H9 (cell line): ENCODE measurements around the gene GRIK3. TPM values are rescaled to one million over a fixed set of nuclear protein-coding genes. Genes with fewer than 3 reads are reported as not detected.

Source experiments
- DNase-seq: peaks from one replicate; pipeline ENCODE4 v3.0.0-alpha.2; 2017
- H2AFZ ChIP-seq: one replicate; pipeline ENCODE4 v1.6.1; 2013; ENCODE audit warnings: mild to moderate bottlenecking, low read length, control low read depth, moderate library complexity
- H2AK5ac ChIP-seq: 2 replicates; pipeline ENCODE4 v1.6.1; 2013; ENCODE audit warnings: low read length, control low read depth, mixed read lengths; ENCODE audit not compliant: insufficient read length
- H2BK120ac ChIP-seq: one replicate; pipeline ENCODE4 v1.6.1; 2013; ENCODE audit warnings: low read depth, mild to moderate bottlenecking, low read length, control low read depth, inconsistent platforms; ENCODE audit not compliant: poor library complexity, severe bottlenecking
- H2BK12ac ChIP-seq: 2 replicates; pipeline ENCODE4 v1.6.1; 2013; ENCODE audit warnings: low read length, control low read depth, mixed read lengths, low read depth; ENCODE audit not compliant: insufficient read length
- H2BK15ac ChIP-seq: 2 replicates; pipeline ENCODE4 v1.6.1; 2013; ENCODE audit warnings: low read depth, low read length, control low read depth
- H2BK20ac ChIP-seq: one replicate; pipeline ENCODE4 v1.6.1; 2013; ENCODE audit warnings: low read depth, mild to moderate bottlenecking, low read length, control low read depth, inconsistent platforms; ENCODE audit not compliant: poor library complexity, severe bottlenecking
- H2BK5ac ChIP-seq: 2 replicates; pipeline ENCODE4 v1.6.1; 2013; ENCODE audit warnings: low read length, control low read depth, mixed read lengths; ENCODE audit not compliant: insufficient read length
- H3K14ac ChIP-seq: 2 replicates; pipeline ENCODE4 v1.6.1; 2013; ENCODE audit warnings: low read length, control low read depth; ENCODE audit not compliant: insufficient read depth
- H3K18ac ChIP-seq: 2 replicates; pipeline ENCODE4 v1.6.1; 2013; ENCODE audit warnings: low read depth, mild to moderate bottlenecking, mixed read lengths, low read length, control low read depth; ENCODE audit not compliant: insufficient read length
- H3K23ac ChIP-seq: 2 replicates; pipeline ENCODE4 v1.6.1; 2013; ENCODE audit warnings: low read length, control low read depth, mixed read lengths, low read depth; ENCODE audit not compliant: insufficient read length
- H3K23me2 ChIP-seq: 2 replicates; pipeline ENCODE4 v1.6.1; 2013; ENCODE audit warnings: low read depth, mild to moderate bottlenecking, mixed read lengths, low read length, control low read depth; ENCODE audit not compliant: insufficient read length, poor library complexity, severe bottlenecking
- H3K27ac ChIP-seq: 2 replicates; pipeline ENCODE4 v1.5.1; 2013; ENCODE audit warnings: low read length, control low read depth, mixed read lengths, low read depth; ENCODE audit not compliant: insufficient read length
- H3K27me3 ChIP-seq: 2 replicates; pipeline ENCODE4 v1.6.1; 2013; ENCODE audit warnings: low read length, control low read depth, inconsistent platforms; ENCODE audit not compliant: insufficient read depth
- H3K4ac ChIP-seq: 2 replicates; pipeline ENCODE4 v1.6.1; 2013; ENCODE audit warnings: low read depth, mild to moderate bottlenecking, control low read depth, inconsistent platforms, low read length, moderate library complexity
- H3K4me1 ChIP-seq: 2 replicates; pipeline ENCODE4 v1.6.1; 2013; ENCODE audit warnings: low read length, control low read depth, inconsistent platforms; ENCODE audit not compliant: insufficient read depth
- H3K4me2 ChIP-seq: 2 replicates; pipeline ENCODE4 v1.6.1; 2013; ENCODE audit warnings: low read length, control low read depth, mixed read lengths; ENCODE audit not compliant: insufficient read length, insufficient read depth
- H3K56ac ChIP-seq: 2 replicates; pipeline ENCODE4 v1.6.1; 2013; ENCODE audit warnings: low read depth, mild to moderate bottlenecking, mixed read lengths, low read length, control low read depth; ENCODE audit not compliant: insufficient read length
- H3K79me1 ChIP-seq: 2 replicates; pipeline ENCODE4 v1.6.1; 2013; ENCODE audit warnings: low read depth, mild to moderate bottlenecking, moderate library complexity, low read length, control low read depth, inconsistent platforms; ENCODE audit not compliant: insufficient read depth, poor library complexity, severe bottlenecking
- H3K79me2 ChIP-seq: 2 replicates; pipeline ENCODE4 v1.6.1; 2013; ENCODE audit warnings: low read length, control low read depth, inconsistent platforms; ENCODE audit not compliant: insufficient read depth
- H3K9ac ChIP-seq: 2 replicates; pipeline ENCODE4 v1.6.1; 2013; ENCODE audit warnings: low read length, control low read depth, mixed read lengths; ENCODE audit not compliant: insufficient read length; ENCODE audit errors: extremely low read depth
- H3K9me3 ChIP-seq: one replicate; pipeline ENCODE4 v1.6.1; 2013; ENCODE audit warnings: low read depth, low read length, inconsistent platforms; ENCODE audit not compliant: control insufficient read depth
- H3T11ph ChIP-seq: one replicate; pipeline ENCODE4 v1.6.1; 2013; ENCODE audit warnings: mild to moderate bottlenecking, low read length, control low read depth, inconsistent platforms
- H4K20me1 ChIP-seq: one replicate; pipeline ENCODE4 v1.6.1; 2013; ENCODE audit not compliant: control insufficient read depth, insufficient read length, insufficient read depth
- H4K5ac ChIP-seq: 2 replicates; pipeline ENCODE4 v1.6.1; 2013; ENCODE audit warnings: low read depth, mild to moderate bottlenecking, mixed read lengths, low read length, control low read depth; ENCODE audit not compliant: insufficient read length
- H4K8ac ChIP-seq: replicated peaks from 2 replicates; pipeline ENCODE4 v1.6.1; 2013; ENCODE audit warnings: low read length, control low read depth, mixed read lengths, low read depth; ENCODE audit not compliant: insufficient read length
- H4K91ac ChIP-seq: 2 replicates; pipeline ENCODE4 v1.6.1; 2013; ENCODE audit warnings: low read depth, mild to moderate bottlenecking, moderate library complexity, mixed read lengths, low read length, control low read depth; ENCODE audit not compliant: insufficient read length
- H3K27ac Mint-ChIP-seq, 3 experiments: 2 replicates in 2 of 3; 3 replicates in 1 of 3; pipeline ENCODE4 v1.8.0; 2020 to 2021; ENCODE audit warnings: mixed read lengths in 3 of 3, mild to moderate bottlenecking in 1 of 3, moderate library complexity in 1 of 3
- H3K27me3 Mint-ChIP-seq: 2 replicates; pipeline ENCODE4 v1.8.0; 2021; ENCODE audit warnings: low read depth, mild to moderate bottlenecking, moderate library complexity, mixed read lengths
- H3K36me3 Mint-ChIP-seq, 3 experiments: 2 replicates in 2 of 3; 3 replicates in 1 of 3; pipeline ENCODE4 v1.8.0; 2020 to 2021; ENCODE audit warnings: low read depth in 3 of 3, mixed read lengths in 3 of 3; ENCODE audit not compliant: insufficient read depth in 1 of 3
- H3K4me1 Mint-ChIP-seq, 2 experiments: 2 replicates each; pipeline ENCODE4 v1.8.0; 2020; ENCODE audit warnings: mixed read lengths in 2 of 2
- H3K4me3 Mint-ChIP-seq, 2 experiments: 2 replicates in 1 of 2; 3 replicates in 1 of 2; pipeline ENCODE4 v1.8.0; 2020 to 2021; ENCODE audit warnings: mild to moderate bottlenecking in 2 of 2, mixed read lengths in 2 of 2, moderate library complexity in 1 of 2
- H3K9me3 Mint-ChIP-seq, 2 experiments: 2 replicates in 1 of 2; 3 replicates in 1 of 2; pipeline ENCODE4 v1.8.0; 2020; ENCODE audit warnings: mild to moderate bottlenecking in 2 of 2, mixed read lengths in 2 of 2, moderate library complexity in 1 of 2
- WGBS: extraction: QIAGEN DNeasy Blood & Tissue Kit; methylation state at CpG from one replicate; pipeline ENCODE4 v1.1.7; 2013; ENCODE audit warnings: missing lambda C conversion rate, low lambda C conversion rate, mixed read lengths; ENCODE audit not compliant: insufficient read length; ENCODE audit errors: extremely low coverage; 5-methylcytosine and 5-hydroxymethylcytosine counted together
- total RNA-seq: library from RNA; stranded (reverse); gene quantifications from 2 replicates; pipeline ENCODE4 v1.2.1, GENCODE V29; 2021
- TF ChIP-seq, protein P1 (sequence below): fragments of 200-600 bp; sonication (generic); conservative IDR thresholded peaks from 3 replicates; pipeline ENCODE4 v1.8.0; 2021; ENCODE audit warnings: antibody characterized with exemption, mild to moderate bottlenecking

Gene GRIK3
- total RNA-seq, 1 experiment from 2014 or later, result 1.7 TPM

DNA sequence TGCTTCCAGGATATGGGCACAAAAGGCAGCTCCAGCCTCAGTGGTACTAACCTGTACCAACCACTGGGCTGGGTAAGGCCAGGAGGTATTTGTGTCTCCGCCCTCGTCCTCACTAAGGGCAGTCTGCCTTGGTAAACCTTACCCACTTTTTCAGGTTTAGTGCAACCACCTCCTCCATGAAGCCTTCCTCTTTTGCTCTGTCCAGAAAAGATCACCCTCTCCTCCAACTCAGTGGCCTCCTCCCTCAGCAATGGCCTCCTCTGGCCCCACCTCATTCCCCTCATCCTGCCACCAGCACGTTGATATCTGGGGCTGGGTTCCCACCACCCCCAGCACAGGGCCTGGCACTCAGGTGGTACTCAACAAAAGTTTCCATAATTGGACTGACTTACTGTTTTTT is 161.5 kb downstream of the GRIK3 start:
- H3K27me3 ChIP-seq, result no peaks in the 10 kb centered on the region
- H2BK12ac ChIP-seq, result no peak overlapping the region
- H4K91ac ChIP-seq, result no peak overlapping the region
- no peak overlapping the region for H3K18ac ChIP-seq
- H3K56ac ChIP-seq, result no peak overlapping the region
- Mint-ChIP-seq H3K27me3 (peaks cover 5% of the 10 kb centered on the region), H3K9me3 (no peaks in the 10 kb centered on the region), H3K4me1 (peaks cover 4 to 5% of the 10 kb centered on the region in 2 experiments; a peak in 3 of 4 replicates), H3K27ac (peak overlapping the region in 2 of 3 experiments; percentile 11 to 86; a peak in 2 of 7 replicates), H3K36me3 (no peaks in the 10 kb centered on the region), H3K4me3 (no peak overlapping the region)
- DNase-seq, result peak; percentile 6
- no peak overlapping the region; the same call in 1 of the 2 replicates for H3K14ac ChIP-seq
- H3K23ac ChIP-seq, result no peak overlapping the region
- H3K9me3 ChIP-seq, result no peaks in the 10 kb centered on the region
- no peaks in the 10 kb centered on the region for H3K79me1 ChIP-seq
- H2BK120ac ChIP-seq, result no peak overlapping the region
- no peaks in the 10 kb centered on the region for H4K20me1 ChIP-seq
- no CpG with 5 or more reads among the region's 3 CpGs for WGBS
- H3K4me2 ChIP-seq, result no peak overlapping the region
- no peaks in the 10 kb centered on the region for H3K23me2 ChIP-seq
- no peak overlapping the region for H3T11ph ChIP-seq
- no peak overlapping the region for H3K4ac ChIP-seq
- no peak overlapping the region for H2BK20ac ChIP-seq
- H2AFZ ChIP-seq, result no peak overlapping the region
- H3K79me2 ChIP-seq, result no peaks in the 10 kb centered on the region
- H2BK15ac ChIP-seq, result no peak overlapping the region
- H4K8ac ChIP-seq, result no peak overlapping the region
- TF ChIP-seq, protein P1, sequence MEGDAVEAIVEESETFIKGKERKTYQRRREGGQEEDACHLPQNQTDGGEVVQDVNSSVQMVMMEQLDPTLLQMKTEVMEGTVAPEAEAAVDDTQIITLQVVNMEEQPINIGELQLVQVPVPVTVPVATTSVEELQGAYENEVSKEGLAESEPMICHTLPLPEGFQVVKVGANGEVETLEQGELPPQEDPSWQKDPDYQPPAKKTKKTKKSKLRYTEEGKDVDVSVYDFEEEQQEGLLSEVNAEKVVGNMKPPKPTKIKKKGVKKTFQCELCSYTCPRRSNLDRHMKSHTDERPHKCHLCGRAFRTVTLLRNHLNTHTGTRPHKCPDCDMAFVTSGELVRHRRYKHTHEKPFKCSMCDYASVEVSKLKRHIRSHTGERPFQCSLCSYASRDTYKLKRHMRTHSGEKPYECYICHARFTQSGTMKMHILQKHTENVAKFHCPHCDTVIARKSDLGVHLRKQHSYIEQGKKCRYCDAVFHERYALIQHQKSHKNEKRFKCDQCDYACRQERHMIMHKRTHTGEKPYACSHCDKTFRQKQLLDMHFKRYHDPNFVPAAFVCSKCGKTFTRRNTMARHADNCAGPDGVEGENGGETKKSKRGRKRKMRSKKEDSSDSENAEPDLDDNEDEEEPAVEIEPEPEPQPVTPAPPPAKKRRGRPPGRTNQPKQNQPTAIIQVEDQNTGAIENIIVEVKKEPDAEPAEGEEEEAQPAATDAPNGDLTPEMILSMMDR, result no peak
- H3K27ac ChIP-seq, result no peak overlapping the region
- H2AK5ac ChIP-seq, result no peak overlapping the region
- no peak overlapping the region for H4K5ac ChIP-seq
- no peak overlapping the region for H3K9ac ChIP-seq
- H2BK5ac ChIP-seq, result no peak overlapping the region
- H3K4me1 ChIP-seq, result no peaks in the 10 kb centered on the region
